Chondrocyte (in vitro differentiated cells): ENCODE data around the gene PTTG1. TPM values are rescaled to one million over a fixed set of nuclear protein-coding genes. Genes with fewer than 3 reads are reported as not detected.

Source experiments
- DNase-seq: peaks from one replicate; pipeline ENCODE4 v3.0.0; 2021; ENCODE audit warnings: mixed read lengths, low spot score
- H3K27ac Mint-ChIP-seq: one replicate; pipeline ENCODE4 v1.8.0; 2021; ENCODE audit warnings: mild to moderate bottlenecking, moderate library complexity, mixed read lengths; ENCODE audit not compliant: unreplicated experiment
- H3K27me3 Mint-ChIP-seq: 2 replicates; pipeline ENCODE4 v1.8.0; 2021; ENCODE audit warnings: low read depth, mixed read lengths
- H3K36me3 Mint-ChIP-seq: 2 replicates; pipeline ENCODE4 v1.8.0; 2021; ENCODE audit warnings: low read depth, mixed read lengths
- H3K4me1 Mint-ChIP-seq: 2 replicates; pipeline ENCODE4 v1.8.0; 2021; ENCODE audit warnings: low read depth, mild to moderate bottlenecking, mixed read lengths
- H3K4me3 Mint-ChIP-seq: one replicate; pipeline ENCODE4 v1.8.0; 2021; ENCODE audit warnings: mild to moderate bottlenecking, moderate library complexity, mixed read lengths; ENCODE audit not compliant: unreplicated experiment
- H3K9me3 Mint-ChIP-seq: 2 replicates; pipeline ENCODE4 v1.8.0; 2021; ENCODE audit warnings: low read depth, mixed read lengths
- CTCF ChIP-seq: fragments of 200-600 bp; sonication (generic); IDR thresholded peaks from 2 replicates; pipeline ENCODE4 v1.5.0; 2021; ENCODE audit warnings: antibody characterized with exemption, mild to moderate bottlenecking, moderate library complexity
- long read RNA-seq: library from polyadenylated mRNA; stranded (forward); transcript quantifications from one replicate; pipeline ENCODE4 v2.0.0, GENCODE V29; 2021
- total RNA-seq: library from RNA; stranded (reverse); gene quantifications from 3 replicates; pipeline ENCODE4 v1.2.1, GENCODE V29; 2021

Gene PTTG1
- total RNA-seq, result 8.6 to 19.7 TPM (median 15.5 TPM) in 3 replicates
- long read RNA-seq, transcript PTTG1-201 (6 exons, 753 nt), result major isoform, 19 of 27 reads
- long read RNA-seq, transcript PTTG1-202 (5 exons, 1,070 nt), result minor isoform, 8 of 27 reads
- long read RNA-seq, partial matches to known transcripts, result 0 of 27 reads
- long read RNA-seq, other reads (novel, unspliced or antisense), result 0 of 27 reads

- peak; percentile 96 for DNase-seq
- H3K4me3 Mint-ChIP-seq, result peak within 1 kb of the TSS; percentile 94
- H3K36me3 Mint-ChIP-seq, result no peaks in the 10 kb centered on the region
- H3K9me3 Mint-ChIP-seq, result no peaks in the 10 kb centered on the region
- H3K27ac Mint-ChIP-seq, result peak within 1 kb of the TSS; percentile 99
- no peaks in the 10 kb centered on the region for H3K27me3 Mint-ChIP-seq
- TF ChIP-seq CTCF, result no peak
- peaks cover 58% of the 10 kb centered on the region for H3K4me1 Mint-ChIP-seq
Measured at GRCh38 chr5:160421625-160422258, at the start of gene PTTG1. PTTG1 (plus strand) TSS chr5:160421855; CDS start chr5:160422313, 458 bp downstream.

- Mint-ChIP-seq H3K36me3 (no peaks in the 10 kb centered on the region), H3K9me3 (no peaks in the 10 kb centered on the region), H3K4me3 (no peak overlapping the region), H3K4me1 (peaks cover 9% of the 10 kb centered on the region), H3K27ac (no peak overlapping the region), H3K27me3 (peaks cover 33% of the 10 kb centered on the region)
- TF ChIP-seq CTCF, result no peak
- no peak for DNase-seq
Measured at GRCh38 chr5:160375166-160375565, 46.5 kb upstream of the PTTG1 start.

- no peak for TF ChIP-seq CTCF
- H3K27me3 Mint-ChIP-seq, result peaks cover 31% of the 10 kb centered on the region
- no peak for DNase-seq
- H3K27ac Mint-ChIP-seq, result no peak overlapping the region
- no peak overlapping the region for H3K4me3 Mint-ChIP-seq
- no peaks in the 10 kb centered on the region for H3K9me3 Mint-ChIP-seq
- no peaks in the 10 kb centered on the region for H3K36me3 Mint-ChIP-seq
- H3K4me1 Mint-ChIP-seq, result peaks cover 6% of the 10 kb centered on the region
Measured at GRCh38 chr5:160375701-160376100, 46.0 kb upstream of the PTTG1 start.

GRCh38 chr5:160376416-160376815, 45.2 kb upstream of the PTTG1 start:
- H3K9me3 Mint-ChIP-seq, result no peaks in the 10 kb centered on the region
- DNase-seq, result no peak
- peaks cover 29% of the 10 kb centered on the region for H3K27me3 Mint-ChIP-seq
- no peak overlapping the region for H3K27ac Mint-ChIP-seq
- peaks cover 2% of the 10 kb centered on the region for H3K4me1 Mint-ChIP-seq
- TF ChIP-seq CTCF, result no peak
- no peaks in the 10 kb centered on the region for H3K36me3 Mint-ChIP-seq
- H3K4me3 Mint-ChIP-seq, result no peak overlapping the region

GRCh38 chr5:160377651-160378050, 44.0 kb upstream of the PTTG1 start:
- H3K27ac Mint-ChIP-seq, result no peak overlapping the region
- no peaks in the 10 kb centered on the region for H3K36me3 Mint-ChIP-seq
- H3K27me3 Mint-ChIP-seq, result peaks cover 23% of the 10 kb centered on the region
- H3K4me1 Mint-ChIP-seq, result peaks cover 2% of the 10 kb centered on the region
- no peak for TF ChIP-seq CTCF
- H3K9me3 Mint-ChIP-seq, result no peaks in the 10 kb centered on the region
- no peak overlapping the region for H3K4me3 Mint-ChIP-seq
- no peak for DNase-seq
